Activated naive CD8-positive, alpha-beta T cell treated with anti-CD3 and anti-CD28 coated beads, Interleukin-2, amount 10 ng/mL, durations not matched to agents 7 days and 5 days (primary cell): ENCODE results near the gene PRDM4. TPM values are rescaled to one million over a fixed set of nuclear protein-coding genes. Genes with fewer than 3 reads are reported as not detected.

Experiments
- ATAC-seq: fragments of 150-1000 bp; cut with Tn5 transposase; one replicate; pipeline ENCODE4 v1.10.0; 2021; ENCODE audit warnings: low read depth, moderate library complexity
- POLR2A ChIA-PET: fragments of 350-600 bp; sonication (Branson Sonifier 250); formaldehyde crosslinking; loops from one replicate; lab custom pipeline; 2021; ENCODE audit warnings: antibody characterized with exemption; lab: Charles Lee
- DNase-seq: peaks from one replicate; pipeline ENCODE4 v3.0.0; 2021
- H3K27ac Mint-ChIP-seq: one replicate; pipeline ENCODE4 v1.8.0; 2022; ENCODE audit warnings: mild to moderate bottlenecking, mixed read lengths
- H3K27me3 Mint-ChIP-seq: one replicate; pipeline ENCODE4 v1.8.0; 2022; ENCODE audit warnings: mild to moderate bottlenecking, moderate library complexity, mixed read lengths
- H3K36me3 Mint-ChIP-seq: one replicate; pipeline ENCODE4 v1.8.0; 2021; ENCODE audit warnings: mild to moderate bottlenecking, mixed read lengths
- H3K4me1 Mint-ChIP-seq: one replicate; pipeline ENCODE4 v1.8.0; 2021; ENCODE audit warnings: mixed read lengths
- H3K4me3 Mint-ChIP-seq: one replicate; pipeline ENCODE4 v1.8.0; 2022; ENCODE audit warnings: mild to moderate bottlenecking, moderate library complexity, mixed read lengths
- H3K9me3 Mint-ChIP-seq: one replicate; pipeline ENCODE4 v1.8.0; 2021; ENCODE audit warnings: mixed read lengths
- total RNA-seq, 2 experiments: library from RNA; stranded (reverse); gene quantifications; one replicate each; pipeline ENCODE4 v1.2.3, GENCODE V29; 2021

Gene PRDM4
- total RNA-seq, 2 experiments from 2014 or later, result 24.4 to 28.3 TPM

DNA sequence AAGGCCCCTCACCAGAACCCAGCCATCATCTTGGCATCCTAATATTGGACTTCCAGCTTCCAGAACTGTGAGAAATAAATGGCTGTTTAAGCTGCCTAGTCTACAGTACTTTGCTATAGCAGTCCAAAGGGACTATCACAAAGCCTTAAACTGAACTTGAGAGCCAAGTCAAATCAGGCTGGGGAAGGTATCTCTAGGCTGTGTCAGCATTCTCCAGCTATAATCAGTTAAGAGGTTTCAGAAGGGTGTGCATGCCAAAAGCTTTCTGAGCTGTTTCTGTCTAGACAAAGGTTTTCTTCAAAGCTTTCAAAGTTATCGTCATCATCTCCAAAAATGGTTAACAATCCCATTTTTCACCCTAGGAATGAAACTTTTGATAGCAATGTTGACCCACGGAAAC is 21.1 kb upstream of the PRDM4 start:
- H3K4me3 Mint-ChIP-seq, result no peak overlapping the region
- no peaks in the 10 kb centered on the region for H3K9me3 Mint-ChIP-seq
- DNase-seq (no peak), ATAC-seq (no peak)
- H3K27ac Mint-ChIP-seq, result no peak overlapping the region
- H3K27me3 Mint-ChIP-seq, result peaks cover 44% of the 10 kb centered on the region
- peaks cover 8% of the 10 kb centered on the region for H3K4me1 Mint-ChIP-seq
- no peaks in the 10 kb centered on the region for H3K36me3 Mint-ChIP-seq
- POLR2A ChIA-PET, result no interaction called here

DNA sequence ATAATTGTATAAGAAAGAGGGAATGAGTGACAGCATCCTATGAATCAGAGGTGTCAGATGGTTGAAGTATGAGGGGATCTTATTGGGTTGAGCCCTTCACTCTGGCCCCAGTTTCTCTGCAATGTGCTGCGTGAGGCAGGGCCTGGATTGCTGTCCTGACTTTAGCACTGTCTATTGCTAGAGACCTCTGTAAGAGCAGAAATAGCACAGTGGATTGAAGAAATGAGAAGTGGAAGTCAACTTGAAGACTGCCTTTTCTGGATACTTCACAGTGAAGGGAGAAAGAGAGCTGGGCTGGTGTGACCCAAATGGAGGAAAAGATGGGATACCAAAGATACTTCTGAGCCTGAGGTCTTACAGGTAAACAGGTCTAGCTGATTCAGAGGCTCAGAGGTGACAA is 19.4 kb upstream of the PRDM4 start:
- Mint-ChIP-seq H3K27ac (no peak overlapping the region), H3K4me3 (no peak overlapping the region), H3K9me3 (no peaks in the 10 kb centered on the region), H3K36me3 (no peaks in the 10 kb centered on the region), H3K27me3 (peaks cover 58% of the 10 kb centered on the region), H3K4me1 (peaks cover 8% of the 10 kb centered on the region)
- ATAC-seq (no peak), DNase-seq (no peak)
- POLR2A ChIA-PET, result no interaction called here

DNA sequence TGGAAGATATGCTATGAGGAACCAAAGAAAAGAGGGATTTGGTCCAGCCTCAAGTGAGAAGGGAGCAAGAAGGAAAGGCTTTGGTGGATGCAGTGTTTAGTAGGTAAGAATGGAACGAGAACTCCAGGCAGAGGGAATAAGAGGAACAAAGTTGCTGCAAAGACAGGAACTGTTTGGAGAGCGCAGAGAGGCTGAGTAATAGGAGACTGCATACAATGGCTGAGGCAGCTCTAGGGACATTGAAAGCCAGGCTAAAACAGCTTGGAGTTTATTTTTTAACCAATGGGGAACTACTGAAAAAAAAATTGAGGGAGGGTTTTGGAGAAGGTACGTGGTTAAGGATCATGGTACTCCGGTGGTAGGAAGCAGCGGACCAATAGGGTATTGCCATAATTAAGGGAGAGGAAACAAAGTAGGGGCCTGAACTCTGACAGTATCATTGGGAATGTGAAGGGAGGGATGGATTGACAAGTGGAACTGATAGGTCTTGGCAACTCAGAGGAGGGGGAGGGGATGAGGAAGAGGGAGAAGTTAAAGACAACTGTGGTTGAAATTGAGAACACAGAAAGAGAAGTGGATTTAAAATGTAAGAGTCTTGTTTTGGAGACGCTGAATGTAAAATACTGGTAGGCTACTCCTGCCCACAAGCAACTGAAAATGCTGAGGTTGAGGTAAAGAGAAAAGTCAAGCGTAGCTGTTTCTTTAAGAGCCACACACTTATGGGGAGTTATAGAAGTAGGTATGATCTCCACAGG is 18.3 kb upstream of the PRDM4 start:
- Mint-ChIP-seq H3K36me3 (no peaks in the 10 kb centered on the region), H3K27ac (no peak overlapping the region), H3K9me3 (no peaks in the 10 kb centered on the region), H3K4me1 (peaks cover 16% of the 10 kb centered on the region), H3K4me3 (no peak overlapping the region), H3K27me3 (peaks cover 59% of the 10 kb centered on the region)
- POLR2A ChIA-PET, result no interaction called here
- no peak for ATAC-seq
- no peak for DNase-seq

DNA sequence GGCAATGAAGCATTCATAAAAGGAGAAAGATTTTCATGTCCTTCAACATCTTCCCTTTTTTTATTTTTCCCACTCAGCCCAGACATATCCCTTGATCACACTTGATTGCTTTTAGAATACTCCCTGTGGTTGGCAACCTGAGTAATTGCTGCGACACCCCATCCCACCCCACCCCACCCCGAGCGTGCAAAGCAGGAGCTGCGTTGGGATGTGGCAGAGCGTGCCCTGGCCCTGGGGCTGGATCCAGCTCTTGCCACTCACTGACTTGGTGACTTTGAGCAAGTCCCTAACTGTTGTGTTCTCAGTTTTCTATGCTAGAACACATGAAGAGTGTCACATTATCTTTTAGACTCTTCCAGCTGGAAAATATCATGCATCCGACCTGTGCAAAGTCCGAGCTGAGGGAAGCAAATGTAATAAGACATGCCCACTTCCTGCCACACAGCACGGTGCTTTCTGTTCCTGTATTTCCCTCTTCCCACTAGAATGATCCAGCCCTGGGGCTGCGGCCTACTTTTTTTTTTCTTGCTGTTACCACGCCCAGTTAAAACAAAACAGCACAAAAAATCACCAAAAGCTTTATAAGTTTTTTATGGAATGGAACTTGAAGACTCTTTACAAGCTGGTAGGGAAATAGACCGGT is 17.6 kb upstream of the PRDM4 start:
- no peak for ATAC-seq

DNA sequence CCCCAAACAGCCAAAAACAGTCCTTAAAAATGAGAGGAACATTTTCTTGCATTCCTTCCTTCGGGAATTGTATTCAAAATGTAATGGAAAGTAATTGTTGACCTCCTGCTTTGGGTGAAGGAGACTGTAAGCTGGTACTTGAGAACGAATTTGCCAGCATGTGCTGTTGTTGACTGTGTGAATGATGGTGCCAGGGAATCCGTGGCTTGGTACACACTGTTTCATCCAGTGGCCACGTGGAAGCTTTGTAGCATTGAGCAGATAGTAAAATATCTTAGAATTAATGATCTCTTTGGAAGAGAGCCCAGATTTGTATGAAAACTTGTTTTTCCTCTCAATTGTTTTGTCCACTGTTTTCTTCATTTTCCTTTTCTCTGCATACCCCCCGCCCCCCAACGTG is 15.2 kb upstream of the PRDM4 start:
- Mint-ChIP-seq H3K4me1 (peaks cover 13% of the 10 kb centered on the region), H3K4me3 (no peak overlapping the region), H3K9me3 (no peaks in the 10 kb centered on the region), H3K27me3 (peaks cover 71% of the 10 kb centered on the region), H3K36me3 (no peaks in the 10 kb centered on the region), H3K27ac (no peak overlapping the region)
- POLR2A ChIA-PET, result no interaction called here
- ATAC-seq (no peak), DNase-seq (no peak)

More for the DNA sequence above, 17.6 kb upstream of the PRDM4 start:
- H3K27me3 Mint-ChIP-seq, result peaks cover 64% of the 10 kb centered on the region
- no peaks in the 10 kb centered on the region for H3K36me3 Mint-ChIP-seq
- peaks cover 15% of the 10 kb centered on the region for H3K4me1 Mint-ChIP-seq
- POLR2A ChIA-PET, result no interaction called here
- no peak overlapping the region for H3K4me3 Mint-ChIP-seq
- no peaks in the 10 kb centered on the region for H3K9me3 Mint-ChIP-seq
- DNase-seq, result no peak
- H3K27ac Mint-ChIP-seq, result no peak overlapping the region

DNA sequence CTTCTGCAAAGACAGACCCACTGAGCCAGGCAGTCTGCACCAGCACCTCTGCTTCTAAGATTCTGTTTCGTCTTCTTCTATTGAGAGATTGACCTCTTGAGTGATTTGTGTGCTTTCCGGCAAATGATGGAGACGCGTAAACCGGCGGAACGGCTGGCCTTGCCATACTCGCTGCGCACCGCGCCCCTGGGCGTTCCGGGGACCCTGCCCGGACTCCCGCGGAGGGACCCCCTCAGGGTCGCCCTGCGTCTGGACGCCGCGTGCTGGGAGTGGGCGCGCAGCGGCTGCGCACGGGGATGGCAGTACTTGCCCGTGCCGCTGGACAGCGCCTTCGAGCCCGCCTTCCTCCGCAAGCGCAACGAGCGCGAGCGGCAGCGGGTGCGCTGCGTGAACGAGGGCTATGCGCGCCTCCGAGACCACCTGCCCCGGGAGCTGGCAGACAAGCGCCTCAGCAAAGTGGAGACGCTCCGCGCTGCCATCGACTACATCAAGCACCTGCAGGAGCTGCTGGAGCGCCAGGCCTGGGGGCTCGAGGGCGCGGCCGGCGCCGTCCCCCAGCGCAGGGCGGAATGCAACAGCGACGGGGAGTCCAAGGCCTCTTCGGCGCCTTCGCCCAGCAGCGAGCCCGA is 14.3 kb upstream of the PRDM4 start:
- Mint-ChIP-seq H3K36me3 (no peaks in the 10 kb centered on the region), H3K27ac (no peak overlapping the region), H3K27me3 (peaks cover 69% of the 10 kb centered on the region), H3K4me1 (peaks cover 13% of the 10 kb centered on the region), H3K4me3 (peak overlapping the region; percentile 70), H3K9me3 (no peaks in the 10 kb centered on the region)
- POLR2A ChIA-PET, result no interaction called here
- DNase-seq, result peak; percentile 54
- no peak for ATAC-seq

DNA sequence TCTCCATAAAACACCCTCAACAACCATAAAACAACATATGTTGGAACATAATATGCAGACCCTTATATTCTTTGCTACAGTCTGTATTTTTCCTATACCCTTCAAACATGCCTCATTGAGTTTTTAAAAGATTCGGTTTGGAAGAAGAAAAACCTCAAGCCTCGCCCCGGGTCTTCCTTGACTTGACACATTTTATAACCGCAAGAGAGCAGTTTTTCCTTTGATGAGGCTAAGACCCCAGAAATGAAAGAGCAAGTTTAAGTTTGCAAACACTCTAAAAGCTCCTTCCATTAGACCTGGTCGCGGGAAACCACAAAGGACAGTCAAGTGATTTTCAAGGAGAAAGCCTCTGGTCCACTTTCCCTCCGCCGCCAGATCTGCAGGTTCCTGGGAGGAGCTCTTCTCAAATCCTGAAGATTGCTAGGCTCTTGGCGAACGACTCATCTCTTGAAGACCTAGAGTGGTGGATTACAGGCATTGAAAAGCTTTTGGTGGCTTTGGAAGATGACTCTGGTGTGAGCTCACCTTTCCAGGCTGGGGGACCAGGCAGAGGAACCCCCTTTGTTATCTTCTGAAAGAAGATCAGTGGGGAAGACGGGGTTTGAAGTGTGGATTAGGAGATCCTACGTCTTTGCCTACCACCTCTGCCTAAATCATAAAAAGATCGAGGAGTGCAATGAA is 13.6 kb upstream of the PRDM4 start, which contains the start of gene ASCL4:
Gene ASCL4 (plus strand): TSS at position 356 of the 681 bp plus-strand sequence. CDS start 515 bp downstream, outside the sequence.
- Mint-ChIP-seq H3K4me3 (peak within 1 kb of the TSS; percentile 70), H3K4me1 (peaks cover 13% of the 10 kb centered on the region), H3K9me3 (no peaks in the 10 kb centered on the region), H3K27ac (no peak within 1 kb of the TSS), H3K27me3 (peaks cover 64% of the 10 kb centered on the region), H3K36me3 (no peaks in the 10 kb centered on the region)
- DNase-seq (no peak), ATAC-seq (no peak)
- POLR2A ChIA-PET, result no interaction called here

- Mint-ChIP-seq H3K4me3 (no peak overlapping the region), H3K9me3 (peaks cover 1% of the 10 kb centered on the region), H3K4me1 (no peaks in the 10 kb centered on the region), H3K27ac (no peak overlapping the region), H3K36me3 (no peaks in the 10 kb centered on the region), H3K27me3 (peaks cover 21% of the 10 kb centered on the region)
- ATAC-seq (no peak), DNase-seq (no peak)
- POLR2A ChIA-PET, result no interaction called here
Observed at GRCh38 chr12:107767466-107767865, 6.5 kb upstream of the PRDM4 start.

DNA sequence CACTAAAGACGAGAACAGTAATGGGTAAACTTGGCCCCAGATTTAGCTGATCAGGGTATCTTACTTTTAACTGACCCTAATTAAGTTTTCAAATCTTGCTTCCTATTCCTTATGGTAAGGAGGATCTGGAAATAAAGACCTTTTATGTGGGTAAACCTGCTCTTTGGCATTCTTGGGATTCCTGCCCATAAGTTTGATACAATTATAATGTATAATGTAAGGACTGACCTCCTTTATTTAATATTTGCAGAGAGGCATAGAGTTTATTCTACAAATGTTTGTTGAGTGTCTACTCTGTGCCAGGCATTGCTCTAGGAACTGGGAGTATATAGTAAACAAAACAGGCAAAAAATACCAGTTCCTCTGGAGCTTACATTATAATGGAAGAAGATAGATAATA is 4.4 kb upstream of the PRDM4 start:
- Mint-ChIP-seq H3K27me3 (peaks cover 14% of the 10 kb centered on the region), H3K36me3 (no peaks in the 10 kb centered on the region), H3K9me3 (peaks cover 1% of the 10 kb centered on the region), H3K27ac (no peak overlapping the region), H3K4me3 (no peak overlapping the region), H3K4me1 (peaks cover 5% of the 10 kb centered on the region)
- POLR2A ChIA-PET, result no interaction called here
- no peak for ATAC-seq
- DNase-seq, result no peak

GRCh38 chr12:107764626-107765025 is 3.7 kb upstream of the PRDM4 start:
- POLR2A ChIA-PET, result no interaction called here
- peaks cover 12% of the 10 kb centered on the region for H3K4me1 Mint-ChIP-seq
- no peak overlapping the region for H3K4me3 Mint-ChIP-seq
- peaks cover 14% of the 10 kb centered on the region for H3K27me3 Mint-ChIP-seq
- no peak for ATAC-seq
- no peak for DNase-seq
- no peak overlapping the region for H3K27ac Mint-ChIP-seq
- H3K9me3 Mint-ChIP-seq, result peaks cover 1% of the 10 kb centered on the region
- H3K36me3 Mint-ChIP-seq, result no peaks in the 10 kb centered on the region

DNA sequence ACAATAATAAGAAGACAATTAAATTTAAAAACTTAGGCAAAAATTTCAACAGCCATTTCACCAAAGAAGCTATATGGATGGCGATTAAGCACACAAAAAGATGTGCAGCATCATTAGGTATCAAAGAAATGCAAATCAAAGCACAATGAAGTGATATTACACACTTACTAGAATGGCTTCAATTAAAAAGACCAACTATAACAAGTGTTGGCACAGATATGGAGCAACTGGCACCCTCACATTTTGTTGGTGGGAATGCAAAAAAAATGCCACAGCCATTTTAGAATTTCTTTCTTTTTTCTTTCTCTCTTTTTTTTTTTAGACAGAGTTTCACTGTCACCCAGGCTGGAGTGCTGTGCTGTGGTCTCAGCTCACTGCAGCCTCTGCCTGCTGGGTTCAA is 1.9 kb upstream of the PRDM4 start:
- Mint-ChIP-seq H3K27ac (no peak overlapping the region), H3K4me1 (peaks cover 23% of the 10 kb centered on the region), H3K27me3 (peaks cover 14% of the 10 kb centered on the region), H3K9me3 (peaks cover 1% of the 10 kb centered on the region), H3K36me3 (no peaks in the 10 kb centered on the region), H3K4me3 (no peak overlapping the region)
- DNase-seq (no peak), ATAC-seq (no peak)
- POLR2A ChIA-PET, result no interaction called here

- POLR2A ChIA-PET, result no interaction called here
- Mint-ChIP-seq H3K9me3 (peaks cover 1% of the 10 kb centered on the region), H3K27ac (no peak overlapping the region), H3K27me3 (peaks cover 9% of the 10 kb centered on the region), H3K4me1 (peaks cover 26% of the 10 kb centered on the region), H3K4me3 (peak overlapping the region; percentile 83), H3K36me3 (peaks cover 2% of the 10 kb centered on the region)
- DNase-seq (no peak), ATAC-seq (no peak)
Observed at GRCh38 chr12:107761502-107761904, 566 bp upstream of the PRDM4 start.

DNA sequence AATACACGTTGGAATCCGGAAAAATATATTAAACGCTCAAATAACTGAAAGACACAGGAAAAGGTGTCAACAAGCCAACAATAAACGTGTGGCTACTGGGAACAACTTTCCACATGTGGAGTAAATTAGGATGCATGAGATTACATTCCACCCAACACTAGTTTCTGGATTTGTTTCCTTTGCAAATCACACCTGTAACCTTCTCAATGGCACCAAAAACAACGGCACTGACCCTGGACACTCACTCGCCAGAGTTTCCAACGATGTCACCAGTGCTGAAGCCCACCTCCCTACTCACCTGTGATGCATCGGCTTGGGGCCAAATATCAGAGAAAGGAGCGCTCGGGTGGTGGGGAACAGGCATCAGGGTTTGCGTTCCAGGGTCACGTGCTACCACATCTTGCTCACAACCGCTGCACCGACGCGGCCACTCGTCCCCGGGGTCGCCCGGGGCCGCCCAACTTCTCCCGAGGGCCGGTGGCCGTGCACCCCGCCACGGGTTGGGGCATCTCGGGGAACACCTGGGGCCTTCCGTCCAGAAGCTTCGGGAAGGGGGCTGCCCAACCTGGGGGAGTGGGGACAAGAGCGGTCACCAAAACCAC is 629 bp downstream of the PRDM4 start:
- H3K4me3 Mint-ChIP-seq, result peak overlapping the region; percentile 92
- ATAC-seq (peak; percentile 9), DNase-seq (peak; percentile 64)
- peaks cover 26% of the 10 kb centered on the region for H3K4me1 Mint-ChIP-seq
- H3K36me3 Mint-ChIP-seq, result peaks cover 3% of the 10 kb centered on the region
- POLR2A ChIA-PET, result interaction anchor here (1.1 kb wide), 1 partner anchor 74 kb away, joined by 4 read pairs; no protein-coding TSS in a partner anchor
- peaks cover 4% of the 10 kb centered on the region for H3K27me3 Mint-ChIP-seq
- H3K9me3 Mint-ChIP-seq, result peaks cover 1% of the 10 kb centered on the region
- H3K27ac Mint-ChIP-seq, result peak overlapping the region; percentile 86
